Ramos (cell line): ENCODE results near the gene CRKL.
"Not testable (repeated sequence)": the region's sequence is repeated elsewhere in the genome, so short reads cannot be mapped to it uniquely, and the experiment has no call there.

Experiments
- in situ Hi-C: fragments of 300-500 bp; cut with MboI; formaldehyde crosslinking; loops from one replicate; pipeline ENCODE4 v1.14.3; 2022; ENCODE audit warnings: low sequenced_read_pairs; ENCODE audit not compliant: unreplicated experiment

CRKL gene

GRCh38 chr22:20901093-20902033, 15.8 kb upstream of the CRKL start:
- in situ Hi-C loops: not testable (repeated sequence)

DNA sequence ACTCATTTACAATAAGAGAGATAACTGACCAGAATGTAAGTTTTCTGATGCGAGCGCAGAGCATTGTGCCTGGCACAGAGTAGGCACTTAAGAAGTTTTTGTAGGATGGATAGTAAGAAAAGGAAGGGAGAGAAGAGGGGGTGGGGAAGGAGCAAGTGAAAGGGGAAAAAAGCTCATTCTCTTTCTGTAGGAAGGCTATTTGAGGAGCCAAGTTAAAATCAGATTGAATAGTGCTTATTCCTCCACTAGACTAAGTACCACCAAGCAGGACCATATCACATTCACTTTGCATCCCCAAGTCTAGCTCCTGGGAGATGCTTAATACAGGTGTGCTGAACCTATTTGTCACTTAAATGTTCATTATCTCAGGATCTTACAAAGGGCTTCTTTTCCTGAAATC, 14.1 kb upstream of the CRKL start:
- in situ Hi-C loops: no loop called here

DNA sequence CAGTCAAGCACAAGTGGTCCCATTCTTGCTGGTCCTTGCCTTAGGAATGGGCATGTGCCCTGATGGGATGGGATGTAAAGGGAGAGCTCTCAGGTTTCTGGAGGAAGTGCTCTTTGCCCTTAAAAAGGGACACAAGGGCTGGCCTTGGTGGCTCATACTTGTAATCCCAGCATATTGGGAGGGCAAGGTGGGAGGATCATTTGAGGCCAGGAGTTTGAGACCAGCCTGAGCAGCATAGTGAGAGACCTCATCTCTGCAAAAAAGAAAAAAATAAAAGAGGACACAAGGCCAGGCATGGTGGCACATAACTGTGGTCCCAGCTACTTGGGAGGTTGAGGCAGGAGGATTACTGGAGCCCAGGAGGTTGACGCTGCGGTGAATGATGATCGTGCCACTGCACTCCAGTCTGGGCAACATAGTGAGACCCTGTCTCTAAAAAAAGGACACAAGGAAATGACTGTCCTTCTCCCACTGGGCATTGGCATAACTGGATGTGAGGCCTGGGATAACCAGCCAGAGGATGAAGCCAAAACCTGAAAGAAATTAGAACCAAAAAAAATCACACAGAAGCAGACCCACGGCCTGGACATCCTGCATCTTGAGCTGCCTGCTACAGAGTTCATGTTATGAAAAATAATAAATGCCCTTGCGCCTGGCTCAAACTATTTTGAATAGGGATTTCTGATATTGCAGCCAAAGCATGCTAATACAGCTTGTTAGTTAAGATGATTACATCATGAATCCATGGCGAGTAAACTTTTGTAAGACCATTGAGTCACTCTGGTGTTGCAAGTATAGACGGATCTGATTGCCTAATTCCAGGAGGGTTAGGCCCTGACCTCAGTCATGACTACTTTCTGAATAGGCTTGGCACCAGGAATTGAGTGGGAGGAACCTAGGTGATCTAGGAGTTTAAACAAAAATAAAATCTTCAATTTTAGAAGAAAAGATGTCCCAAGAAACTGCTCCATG, 12.9 kb upstream of the CRKL start:
- in situ Hi-C loops: no loop called here

GRCh38 chr22:20904980-20905355, 12.2 kb upstream of the CRKL start:
- in situ Hi-C loops: no loop called here

- in situ Hi-C loops: no loop called here
These were observed 11.5 kb upstream of the CRKL start for GRCh38 chr22:20905415-20906386.

DNA sequence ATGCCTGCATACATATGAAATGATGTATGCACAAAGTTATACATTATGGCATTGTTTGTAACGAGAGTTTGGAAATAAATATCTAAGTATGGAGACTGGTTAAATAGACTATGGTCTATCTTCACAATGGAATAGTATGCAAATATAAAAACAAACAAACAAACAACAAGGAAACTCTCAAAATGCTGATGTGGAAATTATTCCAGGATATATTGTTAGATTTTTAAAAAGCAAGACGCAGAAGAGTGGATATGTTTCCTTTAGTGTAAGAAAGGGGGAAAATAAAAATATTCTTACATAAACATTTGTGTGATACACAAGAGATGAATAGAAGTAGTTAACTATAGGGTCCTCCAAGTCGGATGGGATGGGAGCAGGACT, 10.8 kb upstream of the CRKL start:
- in situ Hi-C loops: no loop called here

GRCh38 chr22:20908717-20909116, 8.5 kb upstream of the CRKL start:
- in situ Hi-C loops: not testable (repeated sequence)

GRCh38 chr22:20909543-20910303, 7.5 kb upstream of the CRKL start:
- in situ Hi-C loops: no loop called here

GRCh38 chr22:20912494-20912893, 4.7 kb upstream of the CRKL start:
- in situ Hi-C loops: no loop called here

DNA sequence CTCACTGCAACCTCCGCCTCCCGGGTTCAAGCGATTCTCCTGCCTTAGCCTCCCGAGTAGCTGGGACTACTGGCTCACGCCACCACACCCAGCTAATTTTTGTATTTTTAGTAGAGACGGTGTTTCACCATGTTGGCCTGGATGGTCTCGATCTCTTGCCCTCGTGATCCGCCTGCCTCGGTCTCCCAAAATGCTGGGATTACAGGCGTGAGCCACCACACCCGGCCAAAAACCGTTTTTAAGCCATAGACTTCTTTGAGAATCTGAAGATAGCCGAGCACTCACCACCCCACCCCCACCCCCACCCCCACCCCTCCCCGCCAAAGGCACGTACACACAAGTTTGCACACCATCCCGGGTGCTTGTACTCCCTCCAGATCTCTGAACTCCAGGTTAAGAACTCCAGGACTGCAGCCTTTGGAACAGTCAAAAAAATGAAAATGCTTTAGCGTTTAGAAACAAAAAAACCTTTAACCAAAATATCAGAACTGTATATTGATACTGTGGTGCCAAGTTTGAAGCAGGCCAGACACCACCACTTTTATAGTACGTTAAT, 1.5 kb downstream of the CRKL start:
- in situ Hi-C loops: no loop called here

DNA sequence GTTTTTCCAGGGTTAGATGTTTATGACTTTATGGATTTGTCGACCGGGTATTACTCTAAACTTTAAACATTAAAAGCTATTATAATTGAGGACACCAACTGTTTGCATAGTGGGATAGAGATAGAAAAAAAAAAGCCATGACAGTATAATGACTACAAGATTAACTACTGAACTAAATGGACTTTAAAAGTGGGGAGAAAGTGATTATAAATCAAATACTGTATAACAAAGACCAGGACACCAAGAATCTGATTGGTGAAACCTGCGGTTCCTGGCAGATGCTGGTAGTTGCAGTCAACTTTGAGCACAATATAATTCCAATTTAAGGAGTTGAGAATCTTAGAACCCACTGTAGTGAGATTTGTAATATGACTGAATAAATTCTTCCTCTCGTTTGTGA, 2.5 kb downstream of the CRKL start:
- in situ Hi-C loops: no loop called here

DNA sequence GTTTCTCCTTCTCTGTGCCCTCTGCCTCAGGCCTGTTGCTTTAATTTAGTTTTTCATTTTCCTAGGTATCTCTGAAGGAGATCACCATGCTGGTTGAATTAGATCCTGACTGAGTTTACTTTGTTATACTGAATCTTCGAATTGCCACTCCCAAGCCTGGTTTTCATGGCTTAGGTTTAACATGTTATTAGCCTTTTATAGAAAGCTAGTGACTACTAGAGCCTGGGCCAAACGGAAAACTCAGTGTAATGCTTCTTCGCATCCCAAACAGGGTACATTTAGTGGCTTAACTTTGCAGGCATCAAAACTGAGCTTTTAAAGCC, 3.6 kb downstream of the CRKL start:
- in situ Hi-C loops: no loop called here

DNA sequence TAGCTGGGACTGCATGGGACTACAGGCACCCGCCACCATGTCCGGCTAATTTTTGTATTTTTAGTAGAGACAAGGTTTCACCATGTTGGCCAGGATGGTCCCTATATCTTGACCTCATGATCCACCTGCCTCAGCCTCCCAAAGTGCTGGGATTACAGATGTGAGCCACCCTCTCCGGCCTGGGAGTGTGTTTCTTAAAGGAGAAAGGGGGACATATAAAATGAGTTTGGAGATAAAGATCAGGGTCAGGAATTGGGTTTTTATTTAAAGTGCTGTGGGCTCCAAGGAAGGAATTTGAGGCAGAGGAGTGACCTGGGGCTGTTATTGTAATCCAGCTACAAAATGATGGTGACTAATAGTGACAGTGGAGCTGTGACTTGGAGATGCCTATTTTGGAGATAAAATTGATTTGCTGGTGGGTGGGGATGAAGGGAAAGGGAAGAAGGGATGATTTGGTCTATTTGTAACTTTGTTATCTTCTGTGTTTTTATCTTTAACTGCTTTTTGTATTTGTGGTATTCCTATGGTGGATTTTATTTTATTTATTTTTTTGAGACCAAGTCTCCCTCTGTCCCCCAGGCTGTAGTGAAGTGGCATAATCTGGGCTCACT, 5.0 kb downstream of the CRKL start:
- in situ Hi-C loops: no loop called here

DNA sequence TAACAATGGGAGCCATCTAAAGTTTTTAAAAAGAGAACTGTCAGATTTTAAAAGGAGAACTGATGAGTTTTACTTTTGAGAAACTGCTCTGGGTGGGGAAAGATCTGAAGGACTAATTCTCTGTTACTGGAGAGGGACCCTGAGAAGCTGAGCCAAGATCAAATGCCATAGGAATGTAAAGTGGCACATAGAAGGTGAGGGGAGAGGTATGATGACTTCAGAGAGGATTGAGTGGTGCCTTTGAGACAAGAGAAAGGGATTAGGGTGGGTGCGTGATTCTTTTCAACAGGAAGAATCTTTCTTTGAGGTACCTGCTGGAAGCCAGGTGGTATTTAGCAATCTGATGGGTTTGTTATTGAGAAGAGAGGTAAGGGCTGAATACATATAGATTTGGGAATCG, 9.0 kb downstream of the CRKL start:
- in situ Hi-C loops: no loop called here

- in situ Hi-C loops: no loop called here
These were observed 10.8 kb downstream of the CRKL start for GRCh38 chr22:20927940-20928572.

GRCh38 chr22:20928573-20928967, 11.4 kb downstream of the CRKL start:
- in situ Hi-C loops: no loop called here

DNA sequence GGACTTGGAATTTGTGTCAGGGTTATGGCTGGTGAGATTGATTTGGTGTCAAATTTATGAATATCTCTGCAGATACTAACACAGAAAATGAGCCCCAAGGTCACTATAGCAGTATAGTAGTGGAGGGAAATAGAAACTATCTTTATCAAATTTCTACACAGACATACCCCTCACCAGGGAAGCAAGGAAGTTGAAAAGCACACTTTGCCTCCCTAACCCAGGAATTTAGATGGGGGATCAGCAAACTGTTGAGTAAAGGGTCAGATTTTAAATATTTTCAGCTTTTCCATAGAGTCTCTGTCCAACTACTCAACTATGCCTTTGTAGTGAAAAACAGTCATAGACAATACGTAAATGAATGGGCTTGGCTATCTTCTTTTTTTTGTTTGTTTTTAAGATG, 12.8 kb downstream of the CRKL start:
- in situ Hi-C loops: no loop called here

- in situ Hi-C loops: not testable (repeated sequence)
These were observed 13.2 kb downstream of the CRKL start for GRCh38 chr22:20930435-20930834.
